ENCODE results near the gene BRI3. TPM values are rescaled to one million over a fixed set of nuclear protein-coding genes. Genes with fewer than 3 reads are reported as not detected.

The BRI3 gene
- total RNA-seq: 50.6 and 58.3 TPM in 2 replicates

GRCh38 chr7:98280791-98281756 lies at the start of gene BRI3:
BRI3 (plus strand) TSS chr7:98281686; CDS start chr7:98281796, 110 bp downstream.

GRCh38 chr7:98251601-98252424 lies 29.7 kb upstream of the BRI3 start, which contains the start of gene TECPR1:
TECPR1 (minus strand) TSS chr7:98252232; CDS start chr7:98246146, 6,086 bp downstream.

Other genes with a start within 250 kb of the BRI3 start
- gene LMTK2, start 174.8 kb upstream of the BRI3 start, total RNA-seq: 2.7 and 5.5 TPM in 2 replicates
- 0.98 TPM in 1 of 2 replicates, not detected in the other for gene BHLHA15, start 70.2 kb upstream of the BRI3 start, total RNA-seq
- 5.9 and 11.2 TPM in 2 replicates for gene TECPR1, start 29.5 kb upstream of the BRI3 start, total RNA-seq
- gene BAIAP2L1, start 119.4 kb downstream of the BRI3 start, total RNA-seq: 40.8 and 45.9 TPM in 2 replicates